H9 (cell line): ENCODE results near the gene CC2D1A. TPM values are rescaled to one million over a fixed set of nuclear protein-coding genes. Genes with fewer than 3 reads are reported as not detected.

Experiments
- DNase-seq: peaks from one replicate; pipeline ENCODE4 v3.0.0-alpha.2; 2017
- H2AFZ ChIP-seq: one replicate; pipeline ENCODE4 v1.6.1; 2013; ENCODE audit warnings: mild to moderate bottlenecking, low read length, control low read depth, moderate library complexity
- H2AK5ac ChIP-seq: 2 replicates; pipeline ENCODE4 v1.6.1; 2013; ENCODE audit warnings: low read length, control low read depth, mixed read lengths; ENCODE audit not compliant: insufficient read length
- H2BK120ac ChIP-seq: one replicate; pipeline ENCODE4 v1.6.1; 2013; ENCODE audit warnings: low read depth, mild to moderate bottlenecking, low read length, control low read depth, inconsistent platforms; ENCODE audit not compliant: poor library complexity, severe bottlenecking
- H2BK12ac ChIP-seq: 2 replicates; pipeline ENCODE4 v1.6.1; 2013; ENCODE audit warnings: low read length, control low read depth, mixed read lengths, low read depth; ENCODE audit not compliant: insufficient read length
- H2BK15ac ChIP-seq: 2 replicates; pipeline ENCODE4 v1.6.1; 2013; ENCODE audit warnings: low read depth, low read length, control low read depth
- H2BK20ac ChIP-seq: one replicate; pipeline ENCODE4 v1.6.1; 2013; ENCODE audit warnings: low read depth, mild to moderate bottlenecking, low read length, control low read depth, inconsistent platforms; ENCODE audit not compliant: poor library complexity, severe bottlenecking
- H2BK5ac ChIP-seq: 2 replicates; pipeline ENCODE4 v1.6.1; 2013; ENCODE audit warnings: low read length, control low read depth, mixed read lengths; ENCODE audit not compliant: insufficient read length
- H3K14ac ChIP-seq: 2 replicates; pipeline ENCODE4 v1.6.1; 2013; ENCODE audit warnings: low read length, control low read depth; ENCODE audit not compliant: insufficient read depth
- H3K18ac ChIP-seq: 2 replicates; pipeline ENCODE4 v1.6.1; 2013; ENCODE audit warnings: low read depth, mild to moderate bottlenecking, mixed read lengths, low read length, control low read depth; ENCODE audit not compliant: insufficient read length
- H3K23ac ChIP-seq: 2 replicates; pipeline ENCODE4 v1.6.1; 2013; ENCODE audit warnings: low read length, control low read depth, mixed read lengths, low read depth; ENCODE audit not compliant: insufficient read length
- H3K23me2 ChIP-seq: 2 replicates; pipeline ENCODE4 v1.6.1; 2013; ENCODE audit warnings: low read depth, mild to moderate bottlenecking, mixed read lengths, low read length, control low read depth; ENCODE audit not compliant: insufficient read length, poor library complexity, severe bottlenecking
- H3K27ac ChIP-seq: 2 replicates; pipeline ENCODE4 v1.5.1; 2013; ENCODE audit warnings: low read length, control low read depth, mixed read lengths, low read depth; ENCODE audit not compliant: insufficient read length
- H3K27me3 ChIP-seq: 2 replicates; pipeline ENCODE4 v1.6.1; 2013; ENCODE audit warnings: low read length, control low read depth, inconsistent platforms; ENCODE audit not compliant: insufficient read depth
- H3K4ac ChIP-seq: 2 replicates; pipeline ENCODE4 v1.6.1; 2013; ENCODE audit warnings: low read depth, mild to moderate bottlenecking, control low read depth, inconsistent platforms, low read length, moderate library complexity
- H3K4me1 ChIP-seq: 2 replicates; pipeline ENCODE4 v1.6.1; 2013; ENCODE audit warnings: low read length, control low read depth, inconsistent platforms; ENCODE audit not compliant: insufficient read depth
- H3K4me2 ChIP-seq: 2 replicates; pipeline ENCODE4 v1.6.1; 2013; ENCODE audit warnings: low read length, control low read depth, mixed read lengths; ENCODE audit not compliant: insufficient read length, insufficient read depth
- H3K56ac ChIP-seq: 2 replicates; pipeline ENCODE4 v1.6.1; 2013; ENCODE audit warnings: low read depth, mild to moderate bottlenecking, mixed read lengths, low read length, control low read depth; ENCODE audit not compliant: insufficient read length
- H3K79me1 ChIP-seq: 2 replicates; pipeline ENCODE4 v1.6.1; 2013; ENCODE audit warnings: low read depth, mild to moderate bottlenecking, moderate library complexity, low read length, control low read depth, inconsistent platforms; ENCODE audit not compliant: insufficient read depth, poor library complexity, severe bottlenecking
- H3K79me2 ChIP-seq: 2 replicates; pipeline ENCODE4 v1.6.1; 2013; ENCODE audit warnings: low read length, control low read depth, inconsistent platforms; ENCODE audit not compliant: insufficient read depth
- H3K9ac ChIP-seq: 2 replicates; pipeline ENCODE4 v1.6.1; 2013; ENCODE audit warnings: low read length, control low read depth, mixed read lengths; ENCODE audit not compliant: insufficient read length; ENCODE audit errors: extremely low read depth
- H3K9me3 ChIP-seq: one replicate; pipeline ENCODE4 v1.6.1; 2013; ENCODE audit warnings: low read depth, low read length, inconsistent platforms; ENCODE audit not compliant: control insufficient read depth
- H3T11ph ChIP-seq: one replicate; pipeline ENCODE4 v1.6.1; 2013; ENCODE audit warnings: mild to moderate bottlenecking, low read length, control low read depth, inconsistent platforms
- H4K20me1 ChIP-seq: one replicate; pipeline ENCODE4 v1.6.1; 2013; ENCODE audit not compliant: control insufficient read depth, insufficient read length, insufficient read depth
- H4K5ac ChIP-seq: 2 replicates; pipeline ENCODE4 v1.6.1; 2013; ENCODE audit warnings: low read depth, mild to moderate bottlenecking, mixed read lengths, low read length, control low read depth; ENCODE audit not compliant: insufficient read length
- H4K8ac ChIP-seq: replicated peaks from 2 replicates; pipeline ENCODE4 v1.6.1; 2013; ENCODE audit warnings: low read length, control low read depth, mixed read lengths, low read depth; ENCODE audit not compliant: insufficient read length
- H4K91ac ChIP-seq: 2 replicates; pipeline ENCODE4 v1.6.1; 2013; ENCODE audit warnings: low read depth, mild to moderate bottlenecking, moderate library complexity, mixed read lengths, low read length, control low read depth; ENCODE audit not compliant: insufficient read length
- H3K27ac Mint-ChIP-seq, 3 experiments: 2 replicates in 2 of 3; 3 replicates in 1 of 3; pipeline ENCODE4 v1.8.0; 2020 to 2021; ENCODE audit warnings: mixed read lengths in 3 of 3, mild to moderate bottlenecking in 1 of 3, moderate library complexity in 1 of 3
- H3K27me3 Mint-ChIP-seq: 2 replicates; pipeline ENCODE4 v1.8.0; 2021; ENCODE audit warnings: low read depth, mild to moderate bottlenecking, moderate library complexity, mixed read lengths
- H3K36me3 Mint-ChIP-seq, 3 experiments: 2 replicates in 2 of 3; 3 replicates in 1 of 3; pipeline ENCODE4 v1.8.0; 2020 to 2021; ENCODE audit warnings: low read depth in 3 of 3, mixed read lengths in 3 of 3; ENCODE audit not compliant: insufficient read depth in 1 of 3
- H3K4me1 Mint-ChIP-seq, 2 experiments: 2 replicates each; pipeline ENCODE4 v1.8.0; 2020; ENCODE audit warnings: mixed read lengths in 2 of 2
- H3K4me3 Mint-ChIP-seq, 2 experiments: 2 replicates in 1 of 2; 3 replicates in 1 of 2; pipeline ENCODE4 v1.8.0; 2020 to 2021; ENCODE audit warnings: mild to moderate bottlenecking in 2 of 2, mixed read lengths in 2 of 2, moderate library complexity in 1 of 2
- H3K9me3 Mint-ChIP-seq, 2 experiments: 2 replicates in 1 of 2; 3 replicates in 1 of 2; pipeline ENCODE4 v1.8.0; 2020; ENCODE audit warnings: mild to moderate bottlenecking in 2 of 2, mixed read lengths in 2 of 2, moderate library complexity in 1 of 2
- WGBS: extraction: QIAGEN DNeasy Blood & Tissue Kit; methylation state at CpG from one replicate; pipeline ENCODE4 v1.1.7; 2013; ENCODE audit warnings: missing lambda C conversion rate, low lambda C conversion rate, mixed read lengths; ENCODE audit not compliant: insufficient read length; ENCODE audit errors: extremely low coverage; 5-methylcytosine and 5-hydroxymethylcytosine counted together
- microRNA-seq: library from miRNA; unstranded; fragments of <30 nt; microRNA quantifications from one replicate; pipeline ENCODE4, GENCODE V29; 2020; ENCODE audit warnings: borderline microRNAs expressed
- total RNA-seq: library from RNA; stranded (reverse); gene quantifications from 2 replicates; pipeline ENCODE4 v1.2.1, GENCODE V29; 2021
- TF ChIP-seq, protein P1 (sequence below): fragments of 200-600 bp; sonication (generic); conservative IDR thresholded peaks from 3 replicates; pipeline ENCODE4 v1.8.0; 2021; ENCODE audit warnings: antibody characterized with exemption, mild to moderate bottlenecking

The CC2D1A gene
- total RNA-seq, 1 experiment from 2014 or later: 48.5 TPM

DNA sequence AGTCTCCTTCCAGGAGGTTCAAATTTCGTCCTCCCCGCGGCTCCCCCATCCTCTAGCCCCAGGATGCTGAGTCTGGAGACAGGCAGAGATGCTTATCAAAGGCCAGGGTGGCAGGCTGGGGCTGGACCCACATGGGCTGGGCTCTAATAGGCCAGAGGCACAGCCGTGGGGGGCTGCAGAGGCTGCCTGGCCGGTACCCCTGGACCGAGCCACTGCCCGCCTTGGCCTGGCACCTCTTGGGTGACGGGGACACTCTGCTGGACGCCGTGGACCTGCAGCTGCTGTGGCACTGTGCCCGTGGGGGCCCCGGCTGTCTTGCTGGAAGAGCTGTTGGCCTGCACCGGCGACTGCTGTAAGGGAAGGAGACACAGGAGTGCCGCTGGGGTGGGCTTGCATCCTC, 74.3 kb downstream of the CC2D1A start:
- no peaks in the 10 kb centered on the region for H3K9me3 ChIP-seq

More for the DNA sequence above, 74.3 kb downstream of the CC2D1A start:
- no peaks in the 10 kb centered on the region for H3K27me3 ChIP-seq
- H3K79me1 ChIP-seq: no peaks in the 10 kb centered on the region
- H3K56ac ChIP-seq: no peak overlapping the region
- no peak overlapping the region for H2BK120ac ChIP-seq
- peaks cover 17 to 29% of the 10 kb centered on the region in 2 experiments for H3K4me1 Mint-ChIP-seq
- no peak overlapping the region for H3K4me2 ChIP-seq
- H3K36me3 Mint-ChIP-seq: peaks cover 0 to 13% (median 6%) of the 10 kb centered on the region in 3 experiments; a peak in 4 of 7 replicates
- H3K9me3 Mint-ChIP-seq: no peaks in the 10 kb centered on the region; a peak in 1 of 5 replicates
- H3K14ac ChIP-seq: no peak overlapping the region
- H2AK5ac ChIP-seq: no peak overlapping the region
- no peaks in the 10 kb centered on the region for H3K23me2 ChIP-seq
- no peak overlapping the region for H2BK15ac ChIP-seq
- H3K23ac ChIP-seq: no peak overlapping the region
- no peak overlapping the region for H4K5ac ChIP-seq
- H2BK12ac ChIP-seq: no peak overlapping the region
- no peaks in the 10 kb centered on the region for H3K79me2 ChIP-seq
- WGBS: no CpG with 5 or more reads among the region's 15 CpGs
- no peak overlapping the region for H3K9ac ChIP-seq
- H3T11ph ChIP-seq: no peak overlapping the region
- no peak overlapping the region for H4K8ac ChIP-seq
- no peak overlapping the region for H3K18ac ChIP-seq
- peaks cover under 1% of the 10 kb centered on the region; the same call in 1 of the 2 replicates for H3K4me1 ChIP-seq
- no peak for DNase-seq
- no peaks in the 10 kb centered on the region for H3K27me3 Mint-ChIP-seq
- no peak overlapping the region for H3K4ac ChIP-seq
- H3K27ac ChIP-seq: no peak overlapping the region
- no peak overlapping the region for H2BK5ac ChIP-seq
- H3K27ac Mint-ChIP-seq: no peak overlapping the region
- TF ChIP-seq, protein P1, sequence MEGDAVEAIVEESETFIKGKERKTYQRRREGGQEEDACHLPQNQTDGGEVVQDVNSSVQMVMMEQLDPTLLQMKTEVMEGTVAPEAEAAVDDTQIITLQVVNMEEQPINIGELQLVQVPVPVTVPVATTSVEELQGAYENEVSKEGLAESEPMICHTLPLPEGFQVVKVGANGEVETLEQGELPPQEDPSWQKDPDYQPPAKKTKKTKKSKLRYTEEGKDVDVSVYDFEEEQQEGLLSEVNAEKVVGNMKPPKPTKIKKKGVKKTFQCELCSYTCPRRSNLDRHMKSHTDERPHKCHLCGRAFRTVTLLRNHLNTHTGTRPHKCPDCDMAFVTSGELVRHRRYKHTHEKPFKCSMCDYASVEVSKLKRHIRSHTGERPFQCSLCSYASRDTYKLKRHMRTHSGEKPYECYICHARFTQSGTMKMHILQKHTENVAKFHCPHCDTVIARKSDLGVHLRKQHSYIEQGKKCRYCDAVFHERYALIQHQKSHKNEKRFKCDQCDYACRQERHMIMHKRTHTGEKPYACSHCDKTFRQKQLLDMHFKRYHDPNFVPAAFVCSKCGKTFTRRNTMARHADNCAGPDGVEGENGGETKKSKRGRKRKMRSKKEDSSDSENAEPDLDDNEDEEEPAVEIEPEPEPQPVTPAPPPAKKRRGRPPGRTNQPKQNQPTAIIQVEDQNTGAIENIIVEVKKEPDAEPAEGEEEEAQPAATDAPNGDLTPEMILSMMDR: no peak
- H3K4me3 Mint-ChIP-seq: no peak overlapping the region; a peak in 1 of 5 replicates
- H2BK20ac ChIP-seq: no peak overlapping the region
- no peak overlapping the region for H4K91ac ChIP-seq
- no peak overlapping the region for H2AFZ ChIP-seq
- no peaks in the 10 kb centered on the region for H4K20me1 ChIP-seq

Small RNA genes within 50 kb of the gene (microRNA-seq; reads per million reads assigned to microRNA genes)
- gene MIR181C (39.5 reads per million, percentile 64 among the genes with 10 or more reads in this experiment), gene MIR181D (30.3 reads per million, percentile 60 among the genes with 10 or more reads in this experiment)

Other genes with a start within 250 kb of the CC2D1A start
- 17.2 and 19.5 TPM in 2 replicates for gene MRI1, start 141.7 kb upstream of the CC2D1A start, total RNA-seq
- gene C19orf53, start 131.7 kb upstream of the CC2D1A start, total RNA-seq: 127 and 129 TPM in 2 replicates
- 50.7 and 53.1 TPM in 2 replicates for gene ZSWIM4, start 110.8 kb upstream of the CC2D1A start, total RNA-seq
- gene NANOS3, start 29.1 kb upstream of the CC2D1A start, total RNA-seq: not detected in 2 replicates
- 4.7 and 6.7 TPM in 2 replicates for gene BRME1, start 84 bp upstream of the CC2D1A start, total RNA-seq
- gene PODNL1, start 32.2 kb downstream of the CC2D1A start, total RNA-seq: 0.68 TPM in 2 replicates
- gene DCAF15, start 46.3 kb downstream of the CC2D1A start, total RNA-seq: 82.2 and 82.5 TPM in 2 replicates
- 19.2 and 21.4 TPM in 2 replicates for gene RFX1, start 100.1 kb downstream of the CC2D1A start, total RNA-seq
- gene RLN3, start 121.9 kb downstream of the CC2D1A start, total RNA-seq: not detected in 2 replicates
- 13.6 and 14.6 TPM in 2 replicates for gene IL27RA, start 125.6 kb downstream of the CC2D1A start, total RNA-seq
- 11.5 and 13.5 TPM in 2 replicates for gene PALM3, start 155.9 kb downstream of the CC2D1A start, total RNA-seq
- gene MISP3, start 166.6 kb downstream of the CC2D1A start, total RNA-seq: 0.26 and 0.72 TPM in 2 replicates
- 0.39 and 0.72 TPM in 2 replicates for gene C19orf67, start 179.6 kb downstream of the CC2D1A start, total RNA-seq
- gene SAMD1, start 184.6 kb downstream of the CC2D1A start, total RNA-seq: 104 and 108 TPM in 2 replicates
- 51.8 and 56.0 TPM in 2 replicates for gene PRKACA, start 211.6 kb downstream of the CC2D1A start, total RNA-seq
- gene ASF1B, start 230.4 kb downstream of the CC2D1A start, total RNA-seq: 46.6 and 46.8 TPM in 2 replicates